GM21723 (cell line): ENCODE measurements around the gene RBM27.
"Not testable (repeated sequence)": the region's sequence is repeated elsewhere in the genome, so short reads cannot be mapped to it uniquely, and the experiment has no call there.

Experiments
- ATAC-seq: cut with Tn5 transposase; IDR thresholded peaks from one replicate; pipeline ENCODE4 v1.9.1; 2021; ENCODE audit warnings: mild to moderate bottlenecking, moderate library complexity; ENCODE audit not compliant: unreplicated experiment

Gene RBM27

GRCh38 chr5:146205499-146206202, 2.2 kb downstream of the RBM27 start:
- no peak for ATAC-seq

GRCh38 chr5:146206257-146206656, 2.9 kb downstream of the RBM27 start:
- no peak for ATAC-seq

GRCh38 chr5:146208916-146209522, 5.6 kb downstream of the RBM27 start:
- ATAC-seq: no peak

GRCh38 chr5:146209714-146210113, 6.3 kb downstream of the RBM27 start:
- no peak for ATAC-seq

GRCh38 chr5:146210810-146211209, 7.4 kb downstream of the RBM27 start:
- ATAC-seq: not testable (repeated sequence)

- no peak for ATAC-seq
These were observed 9.9 kb downstream of the RBM27 start for GRCh38 chr5:146213210-146213826.

- peak; percentile 41 for ATAC-seq
These were observed 11.5 kb downstream of the RBM27 start for GRCh38 chr5:146214881-146215280.

- ATAC-seq: no peak
These were observed 14.8 kb downstream of the RBM27 start for GRCh38 chr5:146218168-146218567.

- ATAC-seq: no peak
These were observed 15.8 kb downstream of the RBM27 start for GRCh38 chr5:146219243-146219642.

GRCh38 chr5:146221234-146221633, 17.8 kb downstream of the RBM27 start:
- no peak for ATAC-seq

- ATAC-seq: no peak
These were observed 18.6 kb downstream of the RBM27 start for GRCh38 chr5:146222005-146222404.

- ATAC-seq: no peak
These were observed 19.8 kb downstream of the RBM27 start for GRCh38 chr5:146223179-146223578.

- no peak for ATAC-seq
These were observed 25.8 kb downstream of the RBM27 start for GRCh38 chr5:146229222-146229621.

GRCh38 chr5:146232223-146232622, 28.8 kb downstream of the RBM27 start:
- ATAC-seq: no peak

GRCh38 chr5:146233441-146233840, 30.0 kb downstream of the RBM27 start:
- no peak for ATAC-seq

- no peak for ATAC-seq
These were observed 35.6 kb downstream of the RBM27 start for GRCh38 chr5:146238973-146239372.

GRCh38 chr5:146240951-146241350, 37.5 kb downstream of the RBM27 start:
- ATAC-seq: no peak

- ATAC-seq: no peak
These were observed 39.8 kb downstream of the RBM27 start for GRCh38 chr5:146243247-146243646.

GRCh38 chr5:146248561-146248960, 45.2 kb downstream of the RBM27 start:
- ATAC-seq: no peak

- no peak for ATAC-seq
These were observed 46.4 kb downstream of the RBM27 start for GRCh38 chr5:146249801-146250200.
